Fibroblast of skin of left biceps (primary cell): ENCODE measurements around the gene TP73.
A peak's percentile ranks its signal among the peaks of the same experiment; 100 is the strongest.

Experiments
- DNase-seq, 2 experiments: peaks; one replicate each; pipeline ENCODE4 v3.0.0-alpha.2; 2013; ENCODE audit warnings: low read depth in 2 of 2

Gene TP73

DNA sequence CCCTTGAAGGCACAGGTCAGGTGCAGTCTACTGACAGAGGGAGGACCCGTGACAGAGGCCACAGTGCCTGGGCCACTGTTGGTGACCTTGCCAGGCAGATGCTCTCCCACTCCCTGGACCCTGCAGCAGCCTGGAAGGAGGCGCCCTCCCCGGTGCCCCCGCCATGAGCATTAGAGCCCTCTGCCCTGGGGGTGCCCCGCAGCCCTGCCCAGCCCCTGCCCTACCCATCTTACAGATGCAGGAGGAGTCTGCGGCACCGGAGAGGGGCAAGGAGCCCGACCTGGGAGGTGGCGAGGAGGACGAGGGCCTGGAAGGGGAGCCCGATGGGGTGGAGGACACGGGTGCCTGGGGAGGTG lies 110.5 kb downstream of the TP73 start:
- DNase-seq: no peak

DNA sequence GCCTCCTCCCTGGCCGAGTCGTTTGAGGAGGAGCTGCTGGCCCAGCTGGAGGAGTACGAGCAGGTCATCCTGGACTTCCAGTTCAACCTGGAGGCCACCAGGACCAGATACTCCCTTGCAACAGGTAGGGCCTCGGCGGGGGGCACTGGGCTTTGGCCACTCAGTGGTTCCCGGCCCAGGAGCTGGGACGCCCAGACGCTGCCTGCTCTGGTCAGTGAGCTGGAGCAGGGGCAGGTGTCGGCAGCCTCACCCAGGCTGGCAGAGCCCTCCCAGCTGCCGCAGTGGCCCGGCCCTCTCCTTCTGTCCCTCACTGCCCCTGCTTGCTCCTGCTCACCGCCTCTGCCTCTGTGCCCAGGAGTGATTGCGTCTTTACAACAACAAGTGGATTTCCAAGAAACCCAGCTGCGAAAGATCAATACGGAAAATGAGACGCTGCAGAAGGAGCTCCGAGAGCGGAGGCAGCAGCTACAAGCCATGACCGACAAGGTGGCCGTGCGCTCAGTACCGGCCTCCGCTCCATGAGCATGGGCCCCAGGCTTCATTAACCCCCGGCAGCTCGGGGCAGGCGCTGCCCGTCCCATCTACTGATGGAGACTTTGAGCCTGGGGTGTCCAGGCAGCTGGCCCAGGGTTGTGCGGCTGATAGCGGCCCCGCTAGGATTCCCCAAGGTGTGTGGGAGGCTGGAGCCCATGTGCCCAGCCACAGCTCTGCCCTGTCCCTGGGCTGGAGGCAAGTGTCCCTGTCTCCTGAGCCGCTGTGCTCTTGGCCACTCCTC lies 111.2 kb downstream of the TP73 start:
- no peak for DNase-seq

DNA sequence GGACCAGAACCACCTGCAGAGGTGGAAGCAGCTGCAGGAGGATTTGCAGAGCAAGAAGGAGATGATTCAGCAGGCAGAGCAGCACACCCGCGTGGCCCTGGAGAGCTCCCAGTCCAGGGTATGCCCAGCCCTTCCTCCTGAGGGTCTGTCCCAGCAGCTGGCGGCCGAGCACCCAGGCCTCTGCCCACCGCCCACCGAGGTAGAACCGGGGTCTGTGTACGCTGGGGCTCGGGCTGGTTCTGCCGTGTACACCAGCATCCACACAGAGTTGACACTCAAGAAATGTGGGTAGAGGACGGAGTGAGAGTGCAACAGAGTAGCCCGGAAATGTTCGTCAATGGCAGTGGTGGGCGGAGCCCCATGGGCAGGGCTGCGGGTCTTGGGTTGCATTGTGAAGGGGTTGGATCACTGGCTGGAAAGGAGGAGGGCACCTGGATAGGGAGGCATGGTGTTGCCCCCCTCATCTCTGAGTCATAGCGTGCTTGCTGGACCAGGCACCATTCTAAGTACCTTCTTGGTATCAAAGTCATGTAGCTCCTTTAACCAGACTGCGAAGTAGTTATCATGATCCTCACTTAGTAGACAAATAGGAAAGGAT lies 115.1 kb downstream of the TP73 start:
- no peak for DNase-seq

DNA sequence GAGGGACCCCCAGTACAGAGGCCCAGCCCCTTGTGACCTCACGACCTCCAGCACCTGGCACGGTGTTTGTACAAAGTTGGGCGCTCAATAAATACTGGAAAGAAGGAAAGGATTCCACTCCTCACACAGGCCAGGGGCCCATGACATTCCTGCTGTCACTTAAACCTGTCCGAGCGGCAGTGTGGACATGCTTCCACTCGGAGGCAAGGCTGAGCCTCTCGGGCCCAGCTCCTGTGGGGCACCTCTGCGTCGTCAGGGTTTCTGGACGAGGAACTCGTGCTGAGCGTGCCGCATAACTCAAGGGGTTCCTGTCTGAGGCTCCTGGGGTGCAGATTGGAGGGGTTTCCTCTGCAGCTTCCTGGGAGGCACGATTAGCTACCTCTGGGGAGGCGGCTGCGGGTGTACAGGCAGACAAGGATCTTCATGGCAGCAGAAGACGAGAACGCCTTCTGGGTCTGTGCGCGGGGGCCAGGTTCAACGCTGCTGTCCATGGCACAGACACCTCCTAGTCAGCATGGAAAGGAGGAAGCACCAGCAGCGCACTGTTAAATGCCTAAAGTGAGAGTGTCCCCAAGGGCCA lies 116.6 kb downstream of the TP73 start:
- no peak for DNase-seq

DNA sequence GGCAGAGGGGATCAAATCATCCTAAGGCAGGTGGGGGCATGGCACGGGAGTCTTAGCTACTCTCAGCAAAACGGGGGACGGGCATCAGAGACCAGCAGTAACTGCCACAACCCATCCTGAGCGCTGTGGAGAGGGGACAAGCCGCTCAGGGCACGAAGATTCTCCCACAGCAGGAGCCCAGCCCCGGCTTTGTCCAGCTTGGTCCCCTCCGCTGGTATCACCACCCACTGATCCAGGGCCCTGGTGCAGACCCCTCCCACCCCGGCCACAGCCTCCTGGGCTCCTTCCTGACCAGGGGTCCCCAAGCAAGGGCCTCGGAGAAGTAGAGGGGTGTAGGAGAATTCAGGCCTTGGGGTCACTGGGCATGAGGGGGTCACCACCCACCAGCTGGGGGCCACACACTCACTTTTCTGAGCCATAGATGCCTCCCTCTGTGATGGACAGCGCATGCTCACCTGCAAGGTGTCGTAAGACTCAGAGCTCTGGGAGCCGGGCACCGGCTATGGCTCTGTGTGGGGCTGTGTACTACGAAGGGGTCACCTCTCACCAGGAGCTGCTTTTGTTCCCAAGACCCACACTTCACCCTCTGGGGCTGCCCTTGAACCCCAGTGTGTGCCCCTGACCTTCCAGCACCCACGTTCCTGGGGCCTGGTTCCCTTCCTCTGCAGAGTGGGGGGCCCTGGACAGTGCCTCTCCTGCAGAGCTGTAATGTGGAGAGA lies 117.9 kb downstream of the TP73 start:
- DNase-seq: no peak

DNA sequence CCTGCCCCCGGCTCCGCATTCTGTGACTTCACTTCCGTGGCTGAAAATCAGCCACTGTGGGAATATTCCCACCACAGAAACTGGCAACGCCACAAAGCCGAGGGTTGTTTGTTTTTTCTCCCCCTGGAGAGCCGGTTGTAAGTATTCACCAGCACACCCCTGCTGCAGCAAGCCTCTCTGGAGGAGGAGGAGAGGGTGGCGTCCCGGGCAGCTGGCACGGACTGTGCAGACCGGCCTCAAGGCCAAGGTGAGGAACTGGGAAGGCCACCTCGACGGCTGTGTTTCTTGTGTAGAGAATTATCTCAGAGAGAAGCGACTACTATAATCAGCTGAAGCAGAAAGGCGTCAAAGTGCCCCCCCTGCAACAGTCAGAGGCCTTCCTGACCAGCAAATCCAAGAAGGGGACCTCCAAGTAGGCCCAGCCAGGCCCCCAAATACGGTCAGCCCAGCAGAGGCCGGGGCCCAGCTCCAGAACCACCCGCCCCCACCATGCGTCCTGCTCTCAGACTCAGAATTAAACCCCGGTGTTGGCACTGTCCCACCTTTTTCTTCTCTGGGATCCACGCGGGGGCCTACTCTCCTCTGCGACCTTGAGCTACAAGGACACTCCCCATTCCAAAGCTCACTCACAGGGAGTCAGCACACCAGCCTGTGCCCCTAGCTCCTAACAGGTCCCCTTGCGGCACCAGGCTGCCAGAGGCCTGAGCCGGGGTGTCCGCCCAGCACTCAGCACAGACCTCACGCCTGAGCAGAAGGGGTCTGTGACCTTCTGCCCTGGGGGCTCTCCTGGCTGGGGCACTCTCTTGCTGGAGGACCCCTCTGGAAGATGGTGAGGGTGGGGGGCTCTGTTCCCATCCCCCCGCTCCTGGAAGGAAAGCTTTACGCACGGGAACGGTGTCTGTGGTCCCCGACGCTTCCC lies 119.1 kb downstream of the TP73 start:
- no peak for DNase-seq

DNA sequence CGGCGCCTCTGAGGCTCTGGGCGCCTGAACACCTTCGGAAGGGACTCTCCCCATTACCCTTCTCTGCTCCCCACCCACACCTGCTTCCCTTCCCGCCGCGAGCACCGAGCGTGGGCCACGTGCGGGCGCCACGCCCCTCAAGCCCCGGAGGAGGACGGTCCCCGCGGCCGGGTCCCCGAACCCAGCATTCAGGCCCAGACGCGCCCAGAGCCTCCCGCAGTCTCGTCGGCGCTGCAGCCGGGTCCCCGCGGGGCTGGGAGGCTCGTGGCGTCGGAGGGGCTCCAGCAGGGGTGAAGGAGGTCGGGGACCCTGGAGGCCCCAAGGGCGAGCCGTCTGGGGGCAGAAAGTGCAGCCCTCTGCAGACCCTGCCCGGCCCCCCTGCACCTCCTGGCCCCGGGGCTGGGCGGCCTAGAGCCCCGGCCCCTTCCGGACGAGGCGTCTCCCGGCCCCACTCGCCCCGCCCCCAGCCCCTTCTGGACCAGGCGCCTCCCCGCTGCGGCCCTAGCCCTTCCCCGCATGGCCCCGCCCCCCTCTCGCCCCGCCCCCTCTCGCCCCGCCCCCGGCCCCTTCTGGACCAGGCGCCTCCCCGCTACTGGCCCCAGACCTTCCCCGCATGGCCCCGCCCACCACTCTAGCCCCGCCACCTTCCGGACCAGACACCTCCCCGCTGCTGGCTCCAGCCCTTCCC lies 119.9 kb downstream of the TP73 start:
- DNase-seq: peak; percentile 35 to 50

- DNase-seq: no peak
These were observed 120.6 kb downstream of the TP73 start, which contains the start of gene SMIM1 for GRCh38 chr1:3772715-3773571. Gene SMIM1 (plus strand): TSS chr1:3772749. CDS start chr1:3775374, 2,625 bp downstream.

DNA sequence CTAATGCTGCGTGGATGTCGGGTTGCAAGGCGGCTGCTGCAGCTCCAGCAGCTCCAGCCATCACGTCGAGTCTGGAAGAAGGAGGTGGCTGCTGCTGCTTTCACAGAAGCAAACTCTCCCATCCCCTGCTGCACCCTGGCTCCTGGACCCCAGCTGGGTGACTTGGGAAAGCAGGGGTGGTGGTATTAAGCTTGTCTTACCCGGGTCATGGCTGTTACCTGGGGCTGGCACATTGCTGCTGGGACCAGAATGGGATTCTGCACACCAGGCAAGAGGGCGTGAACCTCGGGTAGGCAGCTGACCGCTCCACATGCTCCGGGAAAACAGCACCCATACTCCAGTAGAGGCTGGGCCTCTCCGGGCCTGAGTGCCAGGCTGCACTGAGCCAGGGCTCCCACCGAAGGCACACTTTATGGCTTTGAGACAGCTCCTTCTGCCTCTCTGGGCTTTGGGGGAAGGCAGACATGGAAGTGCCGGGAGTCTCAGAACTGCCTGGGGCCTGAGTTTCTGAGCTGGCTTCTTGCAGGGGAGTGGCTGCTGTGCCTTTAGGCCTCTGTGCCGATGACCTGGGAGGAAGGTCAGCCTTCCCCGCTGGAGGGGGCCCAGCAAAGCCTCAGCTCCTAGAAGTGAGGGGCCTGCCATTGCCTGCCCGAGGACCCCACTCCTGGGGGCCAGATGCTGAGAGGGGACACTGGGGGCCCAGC lies 121.4 kb downstream of the TP73 start:
- no peak for DNase-seq

DNA sequence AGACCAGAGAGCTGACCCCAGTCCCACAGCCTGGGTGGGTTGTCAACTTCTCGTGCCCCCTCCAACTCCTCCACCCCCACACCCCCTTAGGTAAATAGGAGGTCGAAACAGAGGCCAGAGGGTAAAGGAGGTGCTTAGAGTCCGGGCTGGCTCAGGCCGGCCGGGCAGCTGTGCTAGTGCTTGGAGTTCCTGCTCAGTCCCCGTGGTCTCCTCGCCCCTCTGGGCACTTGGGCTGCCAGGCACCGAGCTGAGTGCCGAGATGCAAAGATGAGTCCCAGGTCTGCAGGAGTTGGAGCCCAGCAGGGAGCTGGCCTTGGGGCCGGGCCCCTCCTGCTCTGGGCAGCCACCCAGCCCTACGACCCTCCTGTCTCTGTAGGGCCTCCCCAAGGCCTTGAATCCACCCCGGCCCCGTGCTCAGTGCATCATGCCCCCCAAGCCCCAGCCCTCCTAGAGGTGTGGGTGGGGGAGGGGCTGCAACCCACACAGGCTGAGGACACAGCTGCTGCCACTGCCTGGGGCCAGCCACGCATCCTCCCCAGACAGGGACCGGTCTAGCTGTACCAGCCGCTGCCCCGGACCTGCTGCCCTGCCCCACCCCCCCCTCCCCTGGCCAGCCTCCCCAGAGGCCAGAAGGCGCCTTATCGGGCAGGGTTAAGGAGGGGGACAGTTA lies 122.1 kb downstream of the TP73 start:
- DNase-seq: no peak

DNA sequence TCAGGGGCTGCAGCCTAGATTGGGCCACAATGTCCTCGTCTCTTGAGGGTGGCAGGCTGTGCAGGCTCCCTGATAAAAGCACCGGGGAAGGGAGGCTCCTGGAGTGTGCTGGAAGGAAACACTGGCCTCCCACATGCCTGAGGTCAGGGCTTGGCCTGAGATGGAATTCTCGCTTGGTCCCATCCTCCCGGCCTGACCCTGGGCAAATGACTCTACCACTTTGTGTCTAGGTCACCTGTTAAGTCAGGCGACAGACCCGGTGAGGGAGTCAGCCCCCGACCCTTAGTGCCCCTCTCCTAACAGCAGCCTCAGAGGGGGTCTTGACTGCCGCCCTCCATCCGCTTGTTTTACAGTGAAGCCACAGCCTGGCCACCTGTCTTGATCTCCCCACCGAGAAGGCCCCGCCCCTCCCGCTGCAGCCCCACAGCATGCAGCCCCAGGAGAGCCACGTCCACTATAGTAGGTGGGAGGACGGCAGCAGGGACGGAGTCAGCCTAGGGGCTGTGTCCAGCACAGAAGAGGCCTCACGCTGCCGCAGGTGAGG lies 122.7 kb downstream of the TP73 start:
- DNase-seq: no peak

DNA sequence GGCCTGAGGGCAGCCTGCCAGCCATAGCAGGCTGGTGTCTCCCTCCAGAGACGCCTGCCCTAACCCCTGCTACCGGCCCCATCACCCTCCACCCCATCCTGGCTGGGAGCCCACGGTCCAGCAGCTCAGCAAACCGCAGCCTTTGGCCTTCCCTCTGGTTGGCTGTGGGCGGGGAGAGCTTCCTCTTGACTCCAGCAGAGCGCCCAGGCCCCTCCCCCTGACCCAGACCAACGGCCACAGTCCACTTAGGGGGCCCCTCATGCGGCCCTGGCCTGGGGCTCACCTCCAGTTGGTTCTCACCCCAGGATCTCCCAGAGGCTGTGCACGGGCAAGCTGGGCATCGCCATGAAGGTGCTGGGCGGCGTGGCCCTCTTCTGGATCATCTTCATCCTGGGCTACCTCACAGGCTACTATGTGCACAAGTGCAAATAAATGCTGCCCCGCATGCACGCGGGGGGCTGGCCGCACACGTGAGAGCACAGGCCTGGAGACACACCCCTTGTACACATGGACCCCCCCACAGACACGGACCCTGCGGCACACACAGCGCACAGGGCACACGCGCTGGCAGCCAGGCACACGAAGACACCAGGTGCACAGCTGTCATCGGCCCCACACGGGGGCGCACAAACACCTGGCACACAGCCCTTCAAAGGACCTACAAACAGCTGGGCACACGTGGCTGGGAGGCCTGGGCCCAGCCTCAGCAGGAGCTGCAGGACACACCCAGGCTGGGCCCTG lies 123.3 kb downstream of the TP73 start:
- DNase-seq: no peak

DNA sequence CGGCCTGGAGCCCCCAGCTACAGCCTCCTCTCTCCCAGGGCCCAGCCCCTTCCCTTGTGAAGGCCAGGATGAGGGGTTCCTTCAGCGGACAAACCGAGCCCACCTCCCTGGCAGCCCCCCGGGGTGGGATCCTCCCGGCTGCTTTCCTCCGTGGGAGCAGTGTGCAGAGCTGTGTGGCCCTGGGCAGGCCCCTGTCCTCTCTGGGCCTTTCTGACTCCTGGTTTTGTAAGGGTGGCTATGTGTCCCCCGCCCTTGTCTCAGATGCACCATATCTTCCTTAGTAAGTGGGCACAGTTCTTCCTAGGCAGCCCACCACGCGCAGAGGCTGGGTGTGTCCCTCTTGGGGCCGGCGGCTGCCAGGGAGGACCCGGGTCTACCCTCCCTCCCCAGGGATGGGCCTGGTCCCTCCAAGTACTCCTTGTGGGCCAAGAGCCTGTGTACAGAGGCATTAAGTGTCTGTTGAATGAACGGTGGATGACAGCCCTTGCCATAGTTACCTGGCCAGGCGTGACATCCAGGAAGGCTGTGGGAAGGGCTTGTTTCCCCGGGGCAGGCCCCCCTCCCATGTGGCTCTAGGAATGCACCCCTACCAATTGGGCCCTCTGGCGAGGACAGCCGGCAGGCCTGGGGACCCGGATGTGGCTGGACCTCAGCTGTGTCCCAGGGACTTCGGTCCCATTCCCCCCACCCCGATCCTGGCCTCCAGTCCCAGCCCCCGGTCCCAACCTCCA lies 124.1 kb downstream of the TP73 start:
- no peak for DNase-seq

DNA sequence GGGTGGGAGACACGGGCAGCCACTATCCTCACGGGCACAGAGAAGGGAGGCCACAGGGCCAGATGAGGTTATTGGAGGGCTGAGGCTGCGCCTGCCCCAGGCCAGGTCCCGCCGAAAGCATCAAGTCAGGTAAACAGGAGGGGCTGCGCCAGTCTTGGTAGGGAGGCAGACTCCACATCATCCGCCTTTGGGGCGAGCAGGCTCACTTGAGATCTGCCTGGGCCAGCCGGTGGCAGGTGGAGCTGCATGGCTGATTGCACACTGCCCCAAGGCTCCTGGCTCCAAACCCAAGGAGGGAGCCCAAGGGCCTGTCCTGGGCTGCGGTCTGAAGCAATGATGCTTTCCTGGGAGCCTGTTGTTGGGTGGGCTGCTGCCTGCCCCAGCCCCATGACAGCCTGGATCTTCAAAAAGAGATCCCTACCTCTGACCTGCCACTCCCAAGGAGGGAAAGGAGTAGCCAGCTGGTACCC lies 124.8 kb downstream of the TP73 start:
- no peak for DNase-seq

GRCh38 chr1:3777647-3778589 lies 125.6 kb downstream of the TP73 start:
- no peak for DNase-seq
